HTERT RPE-1 (cell line): Measurements from ENCODE around the gene CEBPG.

Experiments
- in situ Hi-C: fragments of 300-500 bp; cut with MboI; formaldehyde crosslinking; loops from 4 replicates; pipeline ENCODE4 v1.14.3; 2020; ENCODE audit warnings: low sequenced_read_pairs

Gene CEBPG

GRCh38 chr19:33394006-33394722 is 20.7 kb downstream of the CEBPG start:
- in situ Hi-C loops, result no loop called here

GRCh38 chr19:33394723-33395560 is 21.4 kb downstream of the CEBPG start:
- in situ Hi-C loops, result no loop called here

GRCh38 chr19:33395561-33396550 is 22.3 kb downstream of the CEBPG start:
- in situ Hi-C loops, result no loop called here

- in situ Hi-C loops, result no loop called here
Observed at GRCh38 chr19:33396701-33397535, 23.4 kb downstream of the CEBPG start.

DNA sequence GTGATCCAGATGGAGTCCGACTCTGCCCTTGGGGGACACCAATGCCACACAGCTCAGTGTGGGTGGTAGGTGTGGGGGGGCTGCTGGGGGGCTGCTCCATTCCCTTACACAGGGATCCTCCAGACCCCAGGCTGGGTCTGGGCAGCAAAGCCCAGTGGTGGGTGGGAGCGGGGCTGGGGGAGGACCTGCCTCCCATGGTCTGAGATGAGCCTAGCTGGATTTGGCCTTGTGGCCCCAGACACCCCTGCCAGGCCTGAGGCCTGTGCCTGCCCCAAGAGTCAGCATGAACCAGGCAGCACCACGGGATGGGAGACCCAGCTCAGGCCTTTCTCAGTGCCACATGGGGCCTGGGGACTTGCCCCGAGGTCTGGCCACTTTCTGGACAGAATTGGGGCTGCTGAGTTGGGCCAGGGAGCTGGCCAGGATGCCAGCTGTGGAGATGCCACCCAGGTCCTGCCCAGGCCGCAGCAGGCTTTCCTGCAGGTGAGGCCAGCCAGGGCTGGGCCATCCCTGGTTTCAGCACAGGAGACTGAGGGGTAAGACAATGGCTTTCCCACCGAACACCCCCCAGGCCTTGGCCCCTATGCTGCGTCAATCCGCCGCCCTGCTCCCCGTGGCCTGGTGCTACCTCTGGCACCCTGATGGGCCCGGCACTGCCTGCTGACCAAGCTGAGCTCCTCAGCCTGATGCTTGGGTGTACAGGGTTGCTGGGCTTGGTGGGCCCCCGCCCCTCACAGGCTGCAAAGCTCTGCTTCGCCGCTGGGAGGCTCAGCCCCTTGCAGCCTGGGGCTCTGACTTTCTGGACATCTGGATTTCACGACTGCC is 24.2 kb downstream of the CEBPG start:
- in situ Hi-C loops, result no loop called here

DNA sequence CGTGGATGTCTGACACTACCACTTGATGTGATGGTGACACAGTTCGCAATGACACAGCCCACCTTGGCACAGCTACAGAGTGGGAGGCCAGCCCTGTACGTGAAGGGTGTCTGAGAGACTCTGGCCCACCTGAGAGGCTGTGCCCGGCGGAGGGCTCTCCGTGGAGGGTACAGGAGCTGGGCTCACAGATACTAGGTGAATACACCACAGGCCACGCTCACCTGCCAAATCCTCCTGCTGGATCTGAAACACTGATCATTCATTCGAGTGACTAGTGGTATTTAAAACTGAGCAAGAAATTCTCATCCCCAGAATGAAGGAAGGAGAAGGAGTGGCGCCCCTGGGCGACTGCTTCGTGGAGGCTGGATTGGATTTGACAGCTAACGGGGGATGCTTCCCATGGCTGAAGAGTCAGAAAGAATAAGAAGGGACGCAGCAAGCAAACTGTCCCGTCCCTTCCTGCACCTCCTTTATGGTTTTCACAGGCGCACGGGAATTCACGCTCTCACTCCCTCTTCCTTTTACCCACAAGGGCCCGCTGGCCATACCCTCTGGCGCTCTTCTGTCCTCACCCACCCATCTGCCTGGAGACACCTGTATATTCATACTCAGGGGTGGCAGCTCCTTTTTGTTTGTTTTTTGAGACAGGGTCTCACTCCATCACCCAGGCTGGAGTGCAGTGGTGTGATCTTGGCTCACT is 25.0 kb downstream of the CEBPG start:
- in situ Hi-C loops, result no loop called here

GRCh38 chr19:33399081-33399744 is 25.7 kb downstream of the CEBPG start:
- in situ Hi-C loops, result no loop called here

DNA sequence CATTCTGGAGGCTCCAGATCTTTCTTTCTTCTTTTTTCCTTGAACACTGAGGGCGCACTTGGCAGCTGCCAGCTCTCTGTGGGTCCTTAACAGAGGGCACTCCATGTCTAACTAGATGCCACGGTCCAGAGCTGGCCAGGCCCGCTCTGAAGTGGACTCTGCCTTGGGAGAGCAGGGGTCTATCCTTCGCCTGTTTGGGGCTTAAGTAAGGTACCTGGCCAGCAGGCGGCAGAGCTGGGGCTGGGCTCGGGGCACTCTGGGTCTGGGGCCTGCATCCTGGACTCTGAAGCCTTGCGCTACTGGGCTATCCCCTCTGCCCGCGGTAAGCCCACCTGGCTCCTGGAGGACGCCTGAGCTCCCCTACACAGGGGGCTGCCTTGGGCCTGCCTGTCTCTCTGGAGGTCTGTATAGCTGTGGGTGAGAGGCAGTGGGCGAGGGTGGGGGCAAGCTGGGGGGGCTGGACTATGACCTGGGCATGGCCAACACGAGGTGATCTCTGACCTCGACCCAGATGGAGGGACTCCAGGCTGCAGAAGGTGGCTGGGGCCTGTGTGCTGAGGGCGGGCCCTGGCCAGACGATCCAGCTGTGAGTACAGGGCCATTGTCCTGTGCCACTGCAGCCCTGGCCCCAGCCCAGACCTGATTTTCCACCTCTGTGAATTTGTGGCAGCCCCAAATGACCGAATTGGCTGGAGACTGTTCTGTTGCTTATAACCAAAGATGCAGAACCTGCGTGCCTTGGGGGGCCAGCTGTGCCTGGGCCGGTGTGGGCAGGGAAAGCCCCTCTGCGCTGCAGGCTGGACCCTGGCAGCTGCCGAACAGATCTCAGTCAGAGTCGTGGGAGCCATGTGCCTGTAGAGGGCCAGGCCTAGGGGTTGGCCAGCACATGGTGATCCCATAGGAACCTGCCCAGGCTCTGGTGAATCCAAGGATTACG is 26.5 kb downstream of the CEBPG start:
- in situ Hi-C loops, result no loop called here

DNA sequence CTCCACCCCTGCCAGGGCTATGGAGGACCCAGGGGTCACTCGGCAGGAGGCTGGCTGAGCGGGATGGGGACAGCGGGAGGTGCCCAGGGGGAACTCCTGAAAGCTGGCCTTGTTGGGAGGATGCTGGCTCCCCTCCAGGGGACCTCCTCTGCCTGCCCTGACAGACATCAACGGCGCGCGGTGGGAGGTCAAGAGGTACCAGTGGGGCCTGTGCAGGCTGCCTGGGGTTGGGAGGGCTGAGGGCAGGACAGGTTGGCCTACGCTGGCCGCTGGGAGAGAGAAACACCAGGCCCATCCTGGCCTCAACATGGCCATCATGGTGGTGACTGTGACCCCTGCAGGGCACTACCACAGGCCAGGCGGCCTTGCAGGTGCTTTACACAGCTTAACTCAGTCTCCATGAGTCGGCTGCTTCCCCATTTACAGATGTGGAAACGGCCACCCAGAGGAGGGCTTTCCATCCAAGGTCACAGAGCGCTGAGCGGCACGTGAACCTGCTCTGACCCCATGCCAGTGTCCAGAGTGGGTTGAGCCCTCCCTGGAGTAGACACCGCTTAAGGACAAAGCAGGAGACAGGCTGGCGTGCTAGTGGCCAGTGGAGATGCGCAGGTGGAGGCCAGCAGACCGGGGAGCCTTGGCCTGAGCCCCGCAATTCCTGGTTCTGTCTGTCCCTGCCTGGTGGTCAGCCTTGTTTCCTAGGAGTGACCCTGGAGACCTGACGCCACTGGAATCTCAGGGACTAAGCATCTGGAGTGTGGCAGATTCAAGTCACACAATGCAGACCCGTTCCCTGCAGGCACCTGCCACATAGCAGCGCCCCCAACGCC is 27.6 kb downstream of the CEBPG start:
- in situ Hi-C loops, result no loop called here

- in situ Hi-C loops, result no loop called here
Observed at GRCh38 chr19:33401683-33402420, 28.3 kb downstream of the CEBPG start.

DNA sequence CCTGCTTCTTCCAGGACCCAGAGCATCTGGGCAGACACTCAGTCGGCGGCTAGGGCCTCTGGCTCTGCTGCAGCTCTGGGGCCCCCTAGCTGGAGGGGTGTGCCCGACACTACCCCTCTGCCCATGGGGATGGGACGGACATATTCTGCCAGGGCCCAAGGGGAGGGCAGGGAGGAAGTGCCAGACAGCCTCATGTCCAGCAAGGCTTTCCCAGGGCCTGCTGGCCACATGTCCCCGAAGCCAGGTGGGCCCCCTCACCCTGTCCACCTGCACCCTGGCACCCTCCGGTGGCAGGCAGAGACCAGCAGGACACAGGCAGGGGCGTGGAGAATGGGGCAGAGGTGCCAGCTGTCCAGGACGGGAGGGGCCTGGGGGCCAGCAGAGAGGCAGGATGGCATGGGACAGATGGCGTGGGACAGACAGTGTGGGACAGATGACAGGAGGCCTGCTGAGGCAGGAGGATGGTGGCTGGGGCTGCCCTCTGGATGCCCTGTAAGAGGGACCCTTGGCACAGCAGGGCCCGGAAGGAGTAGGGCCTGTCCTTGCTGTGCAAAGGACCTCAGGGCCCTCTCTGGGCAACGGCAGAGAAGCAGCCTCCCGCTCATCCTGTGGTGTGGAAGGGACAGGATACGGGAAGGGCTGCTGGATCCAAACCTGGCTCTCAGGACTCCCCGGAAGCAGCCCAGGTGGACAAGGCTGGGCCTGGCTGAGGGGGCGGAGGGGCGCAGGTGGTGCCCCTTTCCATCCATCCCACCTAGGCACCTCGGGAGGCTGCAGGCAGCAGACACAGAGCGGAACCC is 29.1 kb downstream of the CEBPG start:
- in situ Hi-C loops, result no loop called here

- in situ Hi-C loops, result no loop called here
Observed at GRCh38 chr19:33403221-33403972, 29.9 kb downstream of the CEBPG start.

DNA sequence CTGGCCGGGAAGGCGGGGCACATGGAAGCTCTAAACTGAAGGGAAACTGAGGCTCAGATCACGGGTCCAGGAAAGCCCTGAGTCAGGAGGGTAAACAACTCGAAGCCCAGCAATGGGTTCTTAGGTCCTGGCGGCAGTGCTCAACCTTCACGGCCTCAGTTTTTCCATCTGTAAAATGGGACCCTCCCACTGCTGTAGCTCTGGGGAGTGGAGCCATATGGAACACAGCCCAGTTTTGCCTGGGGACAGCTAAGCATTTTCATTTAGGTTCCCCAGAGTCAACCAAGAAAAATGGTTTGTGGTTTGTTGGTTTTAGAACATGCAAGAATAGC is 30.4 kb downstream of the CEBPG start:
- in situ Hi-C loops, result no loop called here
